K562 treated with DMSO at 1 percent for 4 hours (cell line): ENCODE data around the gene ACSL4. TPM values are rescaled to one million over a fixed set of nuclear protein-coding genes. Genes with fewer than 3 reads are reported as not detected.

Experiments
- total RNA-seq: library from RNA; unstranded; fragments of 300-600 nt; gene quantifications from 2 replicates; pipeline ENCODE4 v1.2.3, GENCODE V29; 2022; ENCODE audit not compliant: insufficient read depth

ACSL4 gene
- total RNA-seq = 11.3 and 15.1 TPM in 2 replicates

GRCh38 chrX:109732807-109733612 lies at the start of gene ACSL4:
ACSL4 (minus strand) TSS chrX:109733257; CDS start chrX:109683363, 49,894 bp downstream.

GRCh38 chrX:109624641-109625616 lies 108.1 kb downstream of the ACSL4 start, which contains the start of gene KCNE5:
KCNE5 (minus strand) TSS chrX:109625172; CDS start chrX:109625020, 152 bp downstream.

Other genes starting within 250 kb of the ACSL4 start
- gene NXT2, start 196.4 kb downstream of the ACSL4 start, total RNA-seq = 8.8 and 10.7 TPM in 2 replicates
- not detected in 2 replicates for gene KCNE5, start 108.1 kb downstream of the ACSL4 start, total RNA-seq